Measurements from ENCODE around the gene DOCK2. TPM values are rescaled to one million over a fixed set of nuclear protein-coding genes. Genes with fewer than 3 reads are reported as not detected.
A peak's percentile ranks its signal among the peaks of the same experiment; 100 is the strongest.

DOCK2 gene
- total RNA-seq, 1 donor, result 6.2 TPM

- Histone ChIP-seq H3K9me3 (ENCODE audit: low read depth, low read length) (no peaks in the 10 kb centered on the region), H3K36me3 (ENCODE audit: insufficient read depth, low read length) (no peaks in the 10 kb centered on the region), H3K4me3 (ENCODE audit: insufficient read depth, low read length) (no peak overlapping the region), H4K20me1 (ENCODE audit: insufficient read depth, low read length) (no peaks in the 10 kb centered on the region), H2AFZ (ENCODE audit: low read length) (no peak overlapping the region), H3K4me1 (ENCODE audit: insufficient read depth, low read length) (peaks cover 15% of the 10 kb centered on the region), H3K79me2 (ENCODE audit: insufficient read depth, low read length) (no peaks in the 10 kb centered on the region), H3K27ac (ENCODE audit: low read depth, low read length) (no peak overlapping the region), H3K27me3 (ENCODE audit: insufficient read depth, low read length) (no peaks in the 10 kb centered on the region), H3K4me2 (ENCODE audit: insufficient read depth, low read length) (no peak overlapping the region)
- TF ChIP-seq CTCF (IDR thresholded peaks at IDR 0.05; ENCODE audit: extremely low read depth, low read depth, low read length), result no peak
- no peak for DNase-seq (ENCODE audit: insufficient read length, low spot score, missing footprints)
Observed at GRCh38 chr5:169647566-169647965, 10.5 kb downstream of the DOCK2 start.

- H2AFZ ChIP-seq (ENCODE audit: low read length), result peak overlapping the region; percentile 12
Observed at GRCh38 chr5:169648725-169649310, 11.7 kb downstream of the DOCK2 start.

GRCh38 chr5:169649486-169649885, 12.4 kb downstream of the DOCK2 start:
- Histone ChIP-seq H4K20me1 (ENCODE audit: insufficient read depth, low read length) (no peaks in the 10 kb centered on the region), H2AFZ (ENCODE audit: low read length) (no peak overlapping the region), H3K27ac (ENCODE audit: low read depth, low read length) (no peak overlapping the region), H3K4me3 (ENCODE audit: insufficient read depth, low read length) (no peak overlapping the region), H3K4me1 (ENCODE audit: insufficient read depth, low read length) (peaks cover 15% of the 10 kb centered on the region), H3K27me3 (ENCODE audit: insufficient read depth, low read length) (no peaks in the 10 kb centered on the region), H3K36me3 (ENCODE audit: insufficient read depth, low read length) (no peaks in the 10 kb centered on the region), H3K9me3 (ENCODE audit: low read depth, low read length) (no peaks in the 10 kb centered on the region), H3K79me2 (ENCODE audit: insufficient read depth, low read length) (no peaks in the 10 kb centered on the region), H3K4me2 (ENCODE audit: insufficient read depth, low read length) (no peak overlapping the region)
- DNase-seq (ENCODE audit: insufficient read length, low spot score, missing footprints), result no peak
- no peak for TF ChIP-seq CTCF (IDR thresholded peaks at IDR 0.05; ENCODE audit: extremely low read depth, low read depth, low read length)

More at GRCh38 chr5:169648725-169649310, 11.7 kb downstream of the DOCK2 start:
- H3K36me3 ChIP-seq (ENCODE audit: insufficient read depth, low read length), result no peaks in the 10 kb centered on the region
- peaks cover 15% of the 10 kb centered on the region for H3K4me1 ChIP-seq (ENCODE audit: insufficient read depth, low read length)
- H3K27me3 ChIP-seq (ENCODE audit: insufficient read depth, low read length), result no peaks in the 10 kb centered on the region
- no peak overlapping the region for H3K4me3 ChIP-seq (ENCODE audit: insufficient read depth, low read length)
- DNase-seq (ENCODE audit: insufficient read length, low spot score, missing footprints), result peak; percentile 71
- no peak overlapping the region for H3K27ac ChIP-seq (ENCODE audit: low read depth, low read length)
- TF ChIP-seq CTCF (IDR thresholded peaks at IDR 0.05; ENCODE audit: extremely low read depth, low read depth, low read length), result no peak
- no peak overlapping the region for H3K4me2 ChIP-seq (ENCODE audit: insufficient read depth, low read length)
- no peaks in the 10 kb centered on the region for H3K9me3 ChIP-seq (ENCODE audit: low read depth, low read length)
- no peaks in the 10 kb centered on the region for H3K79me2 ChIP-seq (ENCODE audit: insufficient read depth, low read length)
- H4K20me1 ChIP-seq (ENCODE audit: insufficient read depth, low read length), result no peaks in the 10 kb centered on the region

GRCh38 chr5:169650701-169651331, 13.7 kb downstream of the DOCK2 start:
- peak overlapping the region; percentile 23 for H3K4me2 ChIP-seq (ENCODE audit: insufficient read depth, low read length)

More at GRCh38 chr5:169650701-169651331, 13.7 kb downstream of the DOCK2 start:
- Histone ChIP-seq H3K79me2 (ENCODE audit: insufficient read depth, low read length) (no peaks in the 10 kb centered on the region), H4K20me1 (ENCODE audit: insufficient read depth, low read length) (no peaks in the 10 kb centered on the region), H3K9me3 (ENCODE audit: low read depth, low read length) (no peaks in the 10 kb centered on the region), H2AFZ (ENCODE audit: low read length) (peak overlapping the region; percentile 81), H3K27me3 (ENCODE audit: insufficient read depth, low read length) (no peaks in the 10 kb centered on the region), H3K27ac (ENCODE audit: low read depth, low read length) (peak overlapping the region; percentile 42), H3K4me3 (ENCODE audit: insufficient read depth, low read length) (no peak overlapping the region), H3K4me1 (ENCODE audit: insufficient read depth, low read length) (peaks cover 15% of the 10 kb centered on the region), H3K36me3 (ENCODE audit: insufficient read depth, low read length) (no peaks in the 10 kb centered on the region)
- DNase-seq (ENCODE audit: insufficient read length, low spot score, missing footprints), result peak; percentile 84
- TF ChIP-seq CTCF (IDR thresholded peaks at IDR 0.05; ENCODE audit: extremely low read depth, low read depth, low read length), result no peak
